GM12892 (cell line): Measurements from ENCODE around the gene FBP1.

ENCODE experiments used
- POLR2A ChIP-seq: IDR thresholded peaks from 2 replicates; pipeline ENCODE4 v1.6.1; 2011; ENCODE audit warnings: low read depth, low read length, control low read depth
- TAF1 ChIP-seq: IDR thresholded peaks from 2 replicates; pipeline ENCODE4 v1.6.1; 2011; ENCODE audit warnings: low read depth, mild to moderate bottlenecking, control low read depth, low read length, borderline replicate concordance

DNA sequence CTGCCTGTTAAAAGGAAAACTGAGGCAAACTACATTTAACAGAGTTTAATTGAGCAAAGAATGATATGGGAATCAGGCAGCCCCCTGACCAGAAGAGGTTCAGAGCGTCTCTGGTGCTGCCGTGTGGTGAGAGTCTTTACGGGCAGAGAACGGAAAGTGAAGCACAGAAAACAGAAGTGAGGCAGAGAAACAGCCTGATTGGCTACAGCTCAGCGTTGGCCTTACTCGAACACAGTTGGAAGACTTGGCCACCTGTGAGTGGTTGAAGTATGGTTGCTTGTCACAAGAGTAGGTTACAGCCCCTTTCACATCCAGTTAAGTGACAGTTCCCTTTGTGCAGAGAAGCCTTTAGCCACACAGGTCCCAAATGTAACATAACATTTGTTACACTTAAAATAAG, 16.9 kb upstream of the FBP1 start:
- TF ChIP-seq POLR2A: peak; percentile 83
- TF ChIP-seq TAF1: peak; percentile 60; the same call in 1 of the 2 replicates
